ENCODE data around the gene RELN.
"Not testable (repeated sequence)": the region's sequence is repeated elsewhere in the genome, so short reads cannot be mapped to it uniquely, and the experiment has no call there.

Gene RELN

GRCh38 chr7:103821092-103821491 is 168.4 kb downstream of the RELN start:
- H3K27me3 ChIP-seq (ENCODE audit: control insufficient read depth, insufficient read depth, low read length): no peaks in the 10 kb centered on the region
- H3K4me3 ChIP-seq (ENCODE audit: low read length): no peak overlapping the region
- no peaks in the 10 kb centered on the region for H3K9me3 ChIP-seq (replicated peaks; ENCODE audit: low read length)
- no peaks in the 10 kb centered on the region for H3K4me1 ChIP-seq (ENCODE audit: control insufficient read depth, insufficient read depth, low read length)
- no peak overlapping the region for H3K4me2 ChIP-seq (ENCODE audit: low read length)
- H3K36me3 ChIP-seq (ENCODE audit: insufficient read depth, low read length): no peaks in the 10 kb centered on the region
- no peak overlapping the region for H3K9ac ChIP-seq (ENCODE audit: low read depth, low read length)

- not testable (repeated sequence) for H3K4me2 ChIP-seq (ENCODE audit: low read length); H3K9ac ChIP-seq (ENCODE audit: low read depth, low read length); H3K4me1 ChIP-seq (ENCODE audit: control insufficient read depth, insufficient read depth, low read length)
Measured at GRCh38 chr7:103815972-103816371, 173.5 kb downstream of the RELN start.

GRCh38 chr7:103813970-103814369 is 175.5 kb downstream of the RELN start:
- Histone ChIP-seq H3K9me3 (replicated peaks; ENCODE audit: low read length) (no peaks in the 10 kb centered on the region), H3K4me3 (ENCODE audit: low read length) (no peak overlapping the region), H3K4me1 (ENCODE audit: control insufficient read depth, insufficient read depth, low read length) (no peaks in the 10 kb centered on the region), H3K27me3 (ENCODE audit: control insufficient read depth, insufficient read depth, low read length) (peaks cover 7% of the 10 kb centered on the region), H3K9ac (ENCODE audit: low read depth, low read length) (no peak overlapping the region), H3K4me2 (ENCODE audit: low read length) (no peak overlapping the region), H3K36me3 (ENCODE audit: insufficient read depth, low read length) (no peaks in the 10 kb centered on the region)

More at GRCh38 chr7:103815972-103816371, 173.5 kb downstream of the RELN start:
- not testable (repeated sequence) for H3K9me3 ChIP-seq (replicated peaks; ENCODE audit: low read length); H3K27me3 ChIP-seq (ENCODE audit: control insufficient read depth, insufficient read depth, low read length); H3K4me3 ChIP-seq (ENCODE audit: low read length); H3K36me3 ChIP-seq (ENCODE audit: insufficient read depth, low read length)

GRCh38 chr7:103811997-103812396 is 177.5 kb downstream of the RELN start:
- H3K4me1 ChIP-seq (ENCODE audit: control insufficient read depth, insufficient read depth, low read length): no peaks in the 10 kb centered on the region
- no peak overlapping the region for H3K9ac ChIP-seq (ENCODE audit: low read depth, low read length)
- no peak overlapping the region for H3K4me2 ChIP-seq (ENCODE audit: low read length)
- peaks cover 7% of the 10 kb centered on the region for H3K27me3 ChIP-seq (ENCODE audit: control insufficient read depth, insufficient read depth, low read length)
- H3K36me3 ChIP-seq (ENCODE audit: insufficient read depth, low read length): no peaks in the 10 kb centered on the region
- H3K4me3 ChIP-seq (ENCODE audit: low read length): no peak overlapping the region
- H3K9me3 ChIP-seq (replicated peaks; ENCODE audit: low read length): no peaks in the 10 kb centered on the region

- H3K9me3 ChIP-seq (replicated peaks; ENCODE audit: low read length): no peaks in the 10 kb centered on the region
Measured at GRCh38 chr7:103811290-103811689, 178.2 kb downstream of the RELN start.

GRCh38 chr7:103810112-103810744 is 179.2 kb downstream of the RELN start:
- no peaks in the 10 kb centered on the region for H3K9me3 ChIP-seq (replicated peaks; ENCODE audit: low read length)
- H3K9ac ChIP-seq (ENCODE audit: low read depth, low read length): no peak overlapping the region
- peaks cover 7% of the 10 kb centered on the region for H3K27me3 ChIP-seq (ENCODE audit: control insufficient read depth, insufficient read depth, low read length)
- H3K36me3 ChIP-seq (ENCODE audit: insufficient read depth, low read length): no peaks in the 10 kb centered on the region
- no peaks in the 10 kb centered on the region for H3K4me1 ChIP-seq (ENCODE audit: control insufficient read depth, insufficient read depth, low read length)
- H3K4me3 ChIP-seq (ENCODE audit: low read length): no peak overlapping the region
- H3K4me2 ChIP-seq (ENCODE audit: low read length): no peak overlapping the region

More at GRCh38 chr7:103811290-103811689, 178.2 kb downstream of the RELN start:
- no peak overlapping the region for H3K9ac ChIP-seq (ENCODE audit: low read depth, low read length)
- peaks cover 7% of the 10 kb centered on the region for H3K27me3 ChIP-seq (ENCODE audit: control insufficient read depth, insufficient read depth, low read length)
- no peak overlapping the region for H3K4me2 ChIP-seq (ENCODE audit: low read length)
- no peak overlapping the region for H3K4me3 ChIP-seq (ENCODE audit: low read length)
- H3K4me1 ChIP-seq (ENCODE audit: control insufficient read depth, insufficient read depth, low read length): no peaks in the 10 kb centered on the region
- no peaks in the 10 kb centered on the region for H3K36me3 ChIP-seq (ENCODE audit: insufficient read depth, low read length)

GRCh38 chr7:103809229-103809994 is 180.0 kb downstream of the RELN start:
- H3K27me3 ChIP-seq (ENCODE audit: control insufficient read depth, insufficient read depth, low read length): peaks cover 7% of the 10 kb centered on the region
- no peaks in the 10 kb centered on the region for H3K9me3 ChIP-seq (replicated peaks; ENCODE audit: low read length)
- no peaks in the 10 kb centered on the region for H3K4me1 ChIP-seq (ENCODE audit: control insufficient read depth, insufficient read depth, low read length)
- no peak overlapping the region for H3K9ac ChIP-seq (ENCODE audit: low read depth, low read length)
- H3K36me3 ChIP-seq (ENCODE audit: insufficient read depth, low read length): no peaks in the 10 kb centered on the region
- no peak overlapping the region for H3K4me3 ChIP-seq (ENCODE audit: low read length)
- H3K4me2 ChIP-seq (ENCODE audit: low read length): no peak overlapping the region

GRCh38 chr7:103805346-103805745 is 184.1 kb downstream of the RELN start:
- Histone ChIP-seq H3K9me3 (replicated peaks; ENCODE audit: low read length) (no peaks in the 10 kb centered on the region), H3K9ac (ENCODE audit: low read depth, low read length) (no peak overlapping the region), H3K36me3 (ENCODE audit: insufficient read depth, low read length) (no peaks in the 10 kb centered on the region), H3K4me1 (ENCODE audit: control insufficient read depth, insufficient read depth, low read length) (no peaks in the 10 kb centered on the region), H3K27me3 (ENCODE audit: control insufficient read depth, insufficient read depth, low read length) (no peaks in the 10 kb centered on the region), H3K4me2 (ENCODE audit: low read length) (no peak overlapping the region), H3K4me3 (ENCODE audit: low read length) (no peak overlapping the region)

- H3K4me1 ChIP-seq (ENCODE audit: control insufficient read depth, insufficient read depth, low read length): no peaks in the 10 kb centered on the region
- H3K9me3 ChIP-seq (replicated peaks; ENCODE audit: low read length): no peaks in the 10 kb centered on the region
- no peak overlapping the region for H3K9ac ChIP-seq (ENCODE audit: low read depth, low read length)
- H3K4me2 ChIP-seq (ENCODE audit: low read length): no peak overlapping the region
- H3K36me3 ChIP-seq (ENCODE audit: insufficient read depth, low read length): no peaks in the 10 kb centered on the region
- no peaks in the 10 kb centered on the region for H3K27me3 ChIP-seq (ENCODE audit: control insufficient read depth, insufficient read depth, low read length)
- no peak overlapping the region for H3K4me3 ChIP-seq (ENCODE audit: low read length)
Measured at GRCh38 chr7:103803631-103804030, 185.8 kb downstream of the RELN start.

GRCh38 chr7:103799298-103799697 is 190.2 kb downstream of the RELN start:
- Histone ChIP-seq H3K27me3 (ENCODE audit: control insufficient read depth, insufficient read depth, low read length) (no peaks in the 10 kb centered on the region), H3K4me2 (ENCODE audit: low read length) (no peak overlapping the region), H3K36me3 (ENCODE audit: insufficient read depth, low read length) (no peaks in the 10 kb centered on the region), H3K9ac (ENCODE audit: low read depth, low read length) (no peak overlapping the region), H3K9me3 (replicated peaks; ENCODE audit: low read length) (no peaks in the 10 kb centered on the region), H3K4me1 (ENCODE audit: control insufficient read depth, insufficient read depth, low read length) (no peaks in the 10 kb centered on the region), H3K4me3 (ENCODE audit: low read length) (no peak overlapping the region)

GRCh38 chr7:103797647-103798307 is 191.7 kb downstream of the RELN start:
- Histone ChIP-seq H3K9ac (ENCODE audit: low read depth, low read length) (no peak overlapping the region), H3K4me3 (ENCODE audit: low read length) (no peak overlapping the region), H3K4me1 (ENCODE audit: control insufficient read depth, insufficient read depth, low read length) (no peaks in the 10 kb centered on the region), H3K4me2 (ENCODE audit: low read length) (no peak overlapping the region), H3K36me3 (ENCODE audit: insufficient read depth, low read length) (no peaks in the 10 kb centered on the region), H3K27me3 (ENCODE audit: control insufficient read depth, insufficient read depth, low read length) (no peaks in the 10 kb centered on the region), H3K9me3 (replicated peaks; ENCODE audit: low read length) (no peaks in the 10 kb centered on the region)
